ENCODE results near the gene IDUA. TPM values are rescaled to one million over a fixed set of nuclear protein-coding genes. Genes with fewer than 3 reads are reported as not detected.
A peak's percentile ranks its signal among the peaks of the same experiment; 100 is the strongest.

The IDUA gene
- total RNA-seq, 4 donors from 2014 or later: 11.0 to 33.1 (median 19.7) TPM

- Histone ChIP-seq H3K4me1 (peaks cover 32% of the 10 kb centered on the region), H3K36me3 (peaks cover 24% of the 10 kb centered on the region), H3K9me3 (no peaks in the 10 kb centered on the region), H3K27ac (no peak overlapping the region), H3K4me3 (no peak overlapping the region), H3K27me3 (no peaks in the 10 kb centered on the region)
- no peak for TF ChIP-seq EP300 (IDR thresholded peaks at IDR 0.05)
- WGBS: 100% methylated on average over 7 of the region's 58 CpGs
- no peak for DNase-seq (ENCODE audit: low spot score in 2 of 2)
These were observed 3.1 kb downstream of the IDUA start for GRCh38 chr4:989722-990471.

GRCh38 chr4:990746-991367, 4.0 kb downstream of the IDUA start:
- Histone ChIP-seq H3K27ac (no peak overlapping the region), H3K9me3 (no peaks in the 10 kb centered on the region), H3K4me3 (no peak overlapping the region), H3K27me3 (peaks cover 6% of the 10 kb centered on the region), H3K36me3 (peaks cover 24% of the 10 kb centered on the region), H3K4me1 (peaks cover 23% of the 10 kb centered on the region)
- no peak for TF ChIP-seq CTCF (IDR thresholded peaks at IDR 0.05)
- TF ChIP-seq POLR2A (IDR thresholded peaks at IDR 0.05): no peak
- TF ChIP-seq EP300 (IDR thresholded peaks at IDR 0.05): no peak
- TF ChIP-seq POLR2AphosphoS5 (IDR thresholded peaks at IDR 0.05): no peak
- DNase-seq (ENCODE audit: low spot score in 2 of 2): no peak
- 87% methylated on average over 3 of the region's 26 CpGs for whole genome bisulfite sequencing

- DNase-seq (ENCODE audit: low spot score in 2 of 2): no peak
- 95% methylated on average over 8 of the region's 50 CpGs for WGBS
- Histone ChIP-seq H3K27ac (peak overlapping the region; percentile 43), H3K4me3 (no peak overlapping the region), H3K36me3 (peaks cover 24% of the 10 kb centered on the region), H3K9me3 (no peaks in the 10 kb centered on the region), H3K4me1 (peaks cover 19% of the 10 kb centered on the region), H3K27me3 (peaks cover 14% of the 10 kb centered on the region)
- TF ChIP-seq POLR2A (IDR thresholded peaks at IDR 0.05) (no peak), POLR2AphosphoS5 (IDR thresholded peaks at IDR 0.05) (no peak), EP300 (IDR thresholded peaks at IDR 0.05) (no peak), CTCF (IDR thresholded peaks at IDR 0.05) (no peak)
These were observed 4.8 kb downstream of the IDUA start for GRCh38 chr4:991451-992296.

GRCh38 chr4:992297-993110, 5.7 kb downstream of the IDUA start:
- Histone ChIP-seq H3K4me3 (no peak overlapping the region), H3K27ac (peak overlapping the region; percentile 43), H3K27me3 (peaks cover 23% of the 10 kb centered on the region), H3K9me3 (no peaks in the 10 kb centered on the region), H3K36me3 (peaks cover 24% of the 10 kb centered on the region), H3K4me1 (peaks cover 23% of the 10 kb centered on the region)
- DNase-seq (ENCODE audit: low spot score in 2 of 2): no peak
- 71% methylated on average over 4 of the region's 25 CpGs for WGBS
- TF ChIP-seq EP300 (IDR thresholded peaks at IDR 0.05) (no peak), POLR2AphosphoS5 (IDR thresholded peaks at IDR 0.05) (no peak)

GRCh38 chr4:993111-994029, 6.5 kb downstream of the IDUA start, which contains the start of gene SLC26A1:
SLC26A1 (minus strand) TSS chr4:993404; CDS start chr4:991703, 1,701 bp downstream.
- no peak for TF ChIP-seq POLR2A (IDR thresholded peaks at IDR 0.05)
- no peak for TF ChIP-seq CTCF (IDR thresholded peaks at IDR 0.05)
- TF ChIP-seq EP300 (IDR thresholded peaks at IDR 0.05): no peak
- TF ChIP-seq POLR2AphosphoS5 (IDR thresholded peaks at IDR 0.05): no peak
- DNase-seq (ENCODE audit: low spot score in 2 of 2): no peak
- H3K9me3 ChIP-seq: no peaks in the 10 kb centered on the region
- peak within 1 kb of the TSS; percentile 43 for H3K27ac ChIP-seq
- 90% methylated on average over 17 of the region's 37 CpGs for WGBS
- peaks cover 23% of the 10 kb centered on the region for H3K4me1 ChIP-seq
- no peak within 1 kb of the TSS for H3K4me3 ChIP-seq
- H3K27me3 ChIP-seq: peaks cover 31% of the 10 kb centered on the region
- H3K36me3 ChIP-seq: peaks cover 24% of the 10 kb centered on the region
